ENCODE results near the gene PPY.
A peak's percentile ranks its signal among the peaks of the same experiment; 100 is the strongest.
"Not testable (repeated sequence)": the region's sequence is repeated elsewhere in the genome, so short reads cannot be mapped to it uniquely, and the experiment has no call there.

The PPY gene, protein sequence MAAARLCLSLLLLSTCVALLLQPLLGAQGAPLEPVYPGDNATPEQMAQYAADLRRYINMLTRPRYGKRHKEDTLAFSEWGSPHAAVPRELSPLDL

DNA sequence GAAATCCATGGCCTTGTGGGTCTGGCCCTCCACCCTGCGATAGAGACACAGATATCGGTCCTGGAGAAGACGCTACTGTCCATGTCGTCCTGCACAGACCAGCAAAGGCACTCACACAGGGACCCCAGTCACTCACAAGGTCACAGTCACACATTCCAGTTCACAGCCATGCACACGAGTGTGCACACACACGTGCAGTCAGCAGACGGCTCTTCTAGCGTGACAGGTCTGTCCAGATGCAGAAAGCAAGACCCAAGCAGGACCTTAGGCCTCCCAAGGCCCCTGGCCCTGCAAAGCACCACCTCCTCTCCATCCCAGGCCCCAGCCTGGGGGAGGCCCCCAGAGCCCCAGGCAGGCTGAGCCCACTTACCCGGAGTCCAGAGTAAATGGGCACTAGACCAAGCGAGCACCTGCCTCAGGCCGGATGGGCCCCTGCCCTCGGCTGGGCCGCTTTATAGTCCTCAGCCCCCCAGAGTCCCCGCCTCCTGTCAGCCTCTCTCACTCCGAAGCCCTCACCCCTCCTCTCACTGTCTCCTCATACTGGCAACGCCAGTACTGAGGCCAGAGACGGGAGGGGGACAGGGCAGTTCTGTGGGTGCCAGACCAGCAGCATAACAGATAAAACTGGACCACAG lies at the start of gene PPY:
TSS of gene PPY (minus strand) at position 426 of the 635 bp plus-strand sequence. CDS start 822 bp downstream, outside the sequence.
- DNase-seq (ENCODE audit: low spot score) = no peak

DNA sequence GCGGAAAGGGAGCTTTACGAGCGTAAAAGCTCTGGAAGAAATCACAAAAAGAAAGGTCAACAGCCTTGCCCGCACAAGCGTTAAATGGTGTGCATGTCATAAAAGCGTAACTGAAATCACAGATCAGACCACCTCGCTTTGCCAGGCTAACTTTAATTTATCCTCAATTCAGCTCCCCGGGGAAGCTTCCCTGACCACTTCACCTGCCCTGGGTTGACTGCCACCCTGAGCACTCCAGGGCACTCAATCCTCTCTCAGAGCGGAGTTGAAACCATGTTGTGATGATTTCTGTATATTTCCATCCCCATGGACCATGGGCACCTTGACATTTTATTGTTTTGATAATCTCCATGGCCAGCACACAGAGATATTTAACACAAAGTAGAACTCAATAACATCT lies 46.0 kb upstream of the PPY start:
- DNase-seq (ENCODE audit: low spot score) = no peak

DNA sequence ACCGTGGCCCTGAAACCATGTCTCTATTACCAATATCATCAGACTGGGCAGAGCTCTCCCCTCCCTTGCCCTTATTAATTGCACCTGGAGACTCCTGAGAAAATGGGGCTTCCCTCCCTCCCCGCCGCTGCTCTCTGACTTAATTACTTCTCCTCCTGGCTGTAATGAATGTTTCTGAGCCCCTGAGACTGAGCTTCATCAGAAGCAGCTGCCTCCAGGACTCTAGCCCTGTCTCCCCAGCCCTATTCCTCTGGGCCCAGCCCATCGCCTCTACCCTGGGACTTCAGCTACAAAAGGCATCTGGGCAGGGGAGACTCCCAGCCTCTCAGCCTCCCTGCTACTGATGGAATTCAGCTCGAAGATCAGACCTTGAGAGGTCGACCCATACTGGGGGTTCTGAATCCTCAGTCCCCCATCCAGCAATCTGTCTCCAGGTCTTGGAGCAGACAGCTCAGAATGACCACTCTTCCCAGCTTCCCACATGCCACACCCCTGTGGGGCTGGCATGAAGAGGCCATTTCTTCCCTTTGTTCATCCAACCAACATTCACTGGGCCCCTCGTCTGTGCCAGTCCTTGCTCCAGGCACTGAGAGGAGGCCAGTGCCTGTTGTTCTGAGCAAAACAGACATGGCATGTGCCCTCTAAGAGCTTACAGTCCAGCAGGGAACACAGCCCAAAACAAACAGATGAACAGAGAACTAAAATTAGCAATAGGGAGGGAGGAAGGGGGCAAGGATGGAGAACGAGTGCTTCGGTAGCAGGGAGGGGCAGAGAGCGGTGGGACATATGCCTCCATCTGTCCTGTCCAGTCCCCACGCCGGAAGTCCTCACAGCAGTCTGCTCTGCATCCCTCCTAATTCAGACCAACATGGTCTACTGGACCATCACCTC lies 45.1 kb upstream of the PPY start:
- DNase-seq (ENCODE audit: low spot score) = no peak

DNA sequence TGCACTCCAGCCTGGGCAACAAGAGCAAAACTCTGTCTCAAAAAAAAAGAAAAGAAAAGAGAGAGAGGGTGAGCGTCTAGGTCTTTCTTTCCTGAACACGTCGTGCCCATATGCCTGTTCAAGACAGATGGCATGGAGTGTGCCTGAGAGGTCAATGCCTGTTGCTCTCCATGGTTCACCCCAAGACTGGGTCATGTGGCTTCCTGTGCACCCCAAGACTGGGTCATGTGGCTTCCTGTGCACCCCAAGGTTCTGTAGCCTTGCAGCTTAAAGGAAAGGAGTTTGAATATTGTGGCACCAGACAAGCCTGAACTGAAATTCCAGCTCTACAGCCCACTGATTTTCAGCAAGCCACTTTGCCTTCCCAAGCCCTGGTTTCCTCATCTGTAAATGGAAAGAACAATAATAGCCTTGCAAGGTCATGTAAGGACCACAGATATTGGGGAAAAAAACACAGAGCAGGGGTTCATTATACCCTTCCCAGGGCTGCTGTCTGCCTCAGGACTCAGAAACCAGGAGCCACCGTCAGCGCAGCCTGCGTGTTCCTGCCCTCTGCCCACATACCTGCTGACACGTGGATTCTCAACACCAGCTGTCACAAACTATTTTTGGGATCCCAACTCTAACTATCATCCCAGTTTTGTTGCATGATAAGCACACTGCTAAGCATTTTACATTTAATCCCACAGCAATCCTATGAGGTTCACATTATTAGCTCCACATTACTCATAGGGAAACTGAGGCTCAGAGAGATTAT lies 44.1 kb upstream of the PPY start:
- peak; percentile 38 for DNase-seq (ENCODE audit: low spot score)

DNA sequence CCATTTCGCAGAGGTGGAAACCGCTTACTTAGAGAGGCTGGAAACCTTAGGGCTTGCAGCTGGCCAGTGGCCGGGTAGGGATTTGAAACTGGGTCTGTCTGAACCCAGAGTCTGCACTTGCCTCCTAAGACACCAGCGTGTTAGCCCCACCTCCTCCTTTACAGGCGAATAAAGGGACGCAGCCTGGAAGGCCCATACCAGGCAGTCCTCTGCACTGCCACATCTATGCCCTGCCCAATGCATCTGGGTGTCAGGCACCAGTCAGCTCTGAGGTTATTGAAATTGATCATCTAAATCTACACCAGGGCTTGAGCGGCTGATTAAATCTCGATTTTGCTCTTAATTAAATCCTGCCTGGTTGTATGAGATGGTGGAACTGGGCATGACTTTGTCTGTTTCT lies 42.2 kb upstream of the PPY start:
- DNase-seq (ENCODE audit: low spot score) = no peak

DNA sequence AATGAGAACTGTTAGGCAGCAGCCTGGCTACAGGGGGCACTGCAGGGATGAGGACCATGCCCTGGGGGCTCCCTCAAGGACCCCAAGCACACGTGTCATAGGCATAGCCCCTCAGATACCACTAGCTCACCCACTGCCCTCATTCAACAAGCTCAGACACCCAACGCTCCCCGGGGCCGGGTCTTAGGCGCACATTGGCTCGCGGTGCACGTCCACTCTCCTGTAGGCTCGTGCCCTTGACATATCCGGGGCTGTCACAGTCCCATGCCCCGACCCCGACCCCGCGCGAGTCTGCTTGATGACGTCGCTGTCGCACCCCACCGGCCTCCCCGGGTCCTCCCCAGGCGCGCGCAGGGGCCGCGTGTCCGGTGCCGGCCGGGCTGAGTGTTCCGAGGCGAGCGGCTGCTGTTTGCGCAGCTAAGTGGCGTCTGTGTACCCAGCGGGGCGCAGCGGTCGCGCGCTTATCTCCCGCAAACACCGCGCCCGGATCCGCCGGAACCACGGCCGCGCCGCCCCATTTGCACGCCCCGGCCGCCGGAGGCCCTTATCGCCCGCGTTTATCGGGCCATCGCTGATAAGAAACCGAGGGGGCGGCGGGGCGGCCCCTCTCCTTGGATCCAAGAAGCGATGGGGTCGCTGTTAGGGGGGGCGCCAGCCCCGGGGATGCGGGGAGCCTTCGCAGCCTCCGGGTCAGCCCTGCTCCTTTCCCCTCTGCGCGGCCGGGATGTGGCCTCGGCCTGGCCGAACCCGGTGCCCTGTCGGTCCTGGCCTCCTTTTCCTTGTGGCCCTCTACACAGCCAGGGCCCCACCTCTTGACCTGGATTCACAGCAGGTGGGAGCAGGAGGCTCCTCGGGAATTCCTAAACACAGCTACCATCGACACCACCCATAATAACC lies 41.5 kb upstream of the PPY start:
- DNase-seq (ENCODE audit: low spot score) = no peak

DNA sequence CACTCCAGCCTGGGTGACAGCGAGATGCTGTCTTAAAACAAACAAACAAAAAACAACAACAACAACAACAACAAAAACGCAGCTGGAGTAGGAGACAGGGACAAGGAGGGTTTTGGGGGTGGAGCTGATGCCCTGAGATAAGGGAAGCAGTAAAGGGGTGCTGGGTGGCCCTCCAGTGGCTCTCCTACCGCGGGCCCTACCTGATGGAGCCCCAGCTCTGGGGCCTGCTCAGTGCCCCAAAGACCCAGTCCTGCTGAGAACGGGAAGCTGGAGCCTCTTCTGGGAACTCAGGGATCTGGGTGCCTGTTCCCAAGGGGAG lies 40.9 kb upstream of the PPY start:
- DNase-seq (ENCODE audit: low spot score) = no peak

DNA sequence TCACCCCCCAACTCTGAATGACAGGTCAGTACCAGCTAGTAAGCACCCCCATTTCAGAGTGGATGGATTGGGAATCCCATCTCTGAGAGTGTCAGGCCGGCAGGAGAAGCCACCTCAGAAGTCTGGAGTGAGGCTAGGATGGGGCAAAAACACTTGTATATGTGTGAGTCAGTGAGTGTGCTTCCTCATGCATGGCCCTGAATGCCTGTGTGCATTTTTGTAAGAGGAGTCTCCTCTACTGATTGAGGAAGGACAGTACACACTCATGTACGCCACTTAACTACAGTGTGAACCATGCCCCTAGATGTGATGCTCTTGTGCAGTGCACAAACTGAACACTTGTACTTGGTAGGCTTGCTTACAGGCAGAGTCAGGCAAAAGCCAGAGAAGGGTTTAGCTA lies 39.9 kb upstream of the PPY start:
- no peak for DNase-seq (ENCODE audit: low spot score)

DNA sequence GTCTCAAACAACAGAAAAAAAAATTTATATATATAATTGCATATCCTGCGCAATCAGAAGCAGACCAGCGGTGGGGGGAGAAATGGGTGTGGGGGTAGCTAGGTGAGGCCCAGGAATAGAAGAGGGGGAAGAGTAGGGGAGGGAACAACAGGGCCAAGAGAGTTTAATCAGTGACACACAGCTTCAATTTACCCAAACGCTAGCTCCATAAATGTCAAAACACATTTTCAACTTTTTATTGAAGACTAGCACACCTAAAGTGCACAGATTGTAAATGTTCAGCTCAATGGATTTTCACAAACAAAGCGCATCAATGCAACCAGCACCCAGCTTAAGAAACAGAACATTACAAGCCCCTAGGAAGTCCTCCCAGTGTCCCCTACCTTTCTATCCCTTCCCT lies 37.4 kb upstream of the PPY start:
- no peak for DNase-seq (ENCODE audit: low spot score)

DNA sequence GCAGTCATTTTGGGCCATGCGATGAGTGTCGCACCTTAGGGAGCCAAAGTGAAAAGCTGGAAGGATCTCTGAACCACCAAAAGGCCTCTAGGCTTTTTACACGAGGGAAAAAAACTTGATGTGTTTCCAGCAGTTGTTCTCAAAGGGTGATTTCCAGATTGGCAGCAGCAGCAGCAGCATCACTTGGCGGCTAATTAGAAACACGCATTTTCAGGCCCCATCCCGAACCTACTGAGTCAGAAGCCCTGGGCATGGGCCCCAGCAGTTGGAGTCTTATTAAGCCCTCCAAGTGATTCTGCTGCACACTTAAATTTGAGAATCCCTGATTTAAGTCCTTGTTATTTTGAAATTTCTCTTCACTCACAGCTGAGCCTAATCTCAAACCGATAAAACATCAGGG lies 36.7 kb upstream of the PPY start:
- no peak for DNase-seq (ENCODE audit: low spot score)

DNA sequence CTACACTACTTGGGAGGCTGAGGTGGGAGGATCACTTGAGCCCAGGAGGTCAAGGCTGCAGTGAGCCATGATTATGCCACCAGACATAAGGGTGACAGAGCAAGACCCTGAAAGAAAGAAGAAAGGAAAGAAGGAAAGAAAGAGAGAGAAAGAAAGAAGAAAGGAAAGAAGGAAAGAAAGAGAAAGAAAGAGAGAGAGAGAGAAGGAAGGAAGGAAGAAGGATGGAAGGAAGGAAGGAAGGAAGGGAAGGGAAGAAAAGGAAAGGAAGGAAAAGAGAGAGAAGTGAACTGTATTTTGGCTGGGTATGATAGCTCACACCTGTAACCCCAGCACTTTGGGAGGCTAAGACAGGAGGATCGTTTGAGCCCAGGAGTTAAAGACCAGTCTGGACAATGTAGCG lies 35.8 kb upstream of the PPY start:
- DNase-seq (ENCODE audit: low spot score) = no peak

DNA sequence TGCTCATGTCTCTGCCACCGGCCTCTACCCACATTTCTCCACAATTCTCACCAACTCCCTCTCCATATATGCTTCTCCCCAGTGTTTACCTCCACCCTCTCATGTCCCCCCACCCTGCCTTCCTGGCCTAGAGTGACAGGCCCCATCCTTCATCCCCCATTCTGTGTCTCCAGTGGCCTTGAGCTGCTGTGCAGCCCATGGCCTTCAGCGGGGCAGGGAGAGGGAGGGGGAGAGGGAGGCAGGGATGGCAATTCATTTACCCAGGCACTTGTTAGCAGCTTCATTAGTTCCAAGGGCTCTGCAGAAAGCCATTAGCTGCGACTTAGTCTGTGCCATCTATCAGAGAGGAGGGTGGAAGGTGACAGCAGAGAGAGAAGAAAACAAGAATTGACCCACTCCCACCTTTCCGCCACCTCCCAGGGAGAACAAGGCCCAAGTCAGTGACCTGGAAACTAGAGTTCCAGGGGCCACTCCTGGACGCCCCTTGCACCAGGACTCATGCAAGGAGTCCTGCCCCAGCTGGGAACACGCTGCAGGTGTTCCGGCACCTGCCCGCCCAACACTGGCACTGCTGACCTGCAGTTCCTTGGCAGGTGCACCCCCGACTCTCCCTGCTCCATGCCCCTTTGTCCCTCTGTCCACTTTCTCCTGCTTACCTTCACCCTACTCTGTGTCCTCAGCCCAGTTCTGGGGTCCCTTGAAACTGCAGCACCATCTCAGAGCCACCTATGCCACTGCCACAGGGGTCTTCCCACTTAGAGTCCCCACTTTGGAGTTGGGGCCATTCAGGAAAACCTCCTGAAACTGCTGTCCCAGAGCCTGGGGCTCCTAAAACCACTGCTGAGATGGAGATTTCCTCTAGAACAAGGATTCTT lies 34.9 kb upstream of the PPY start:
- no peak for DNase-seq (ENCODE audit: low spot score)

DNA sequence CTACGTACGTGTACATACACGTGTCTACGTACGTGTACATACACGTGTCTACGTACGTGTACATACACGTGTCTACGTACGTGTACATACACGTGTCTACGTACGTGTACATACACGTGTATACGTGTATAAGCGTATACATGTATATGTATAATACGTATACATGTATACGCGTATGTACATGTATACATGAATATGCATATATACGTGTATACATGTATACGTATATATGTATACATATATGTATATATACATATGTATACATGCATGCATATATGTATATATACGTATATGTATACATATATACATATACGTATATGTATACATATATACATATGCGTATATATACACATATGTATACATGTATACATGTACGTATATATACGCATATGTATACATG lies 33.6 kb upstream of the PPY start:
- no peak for DNase-seq (ENCODE audit: low spot score)

DNA sequence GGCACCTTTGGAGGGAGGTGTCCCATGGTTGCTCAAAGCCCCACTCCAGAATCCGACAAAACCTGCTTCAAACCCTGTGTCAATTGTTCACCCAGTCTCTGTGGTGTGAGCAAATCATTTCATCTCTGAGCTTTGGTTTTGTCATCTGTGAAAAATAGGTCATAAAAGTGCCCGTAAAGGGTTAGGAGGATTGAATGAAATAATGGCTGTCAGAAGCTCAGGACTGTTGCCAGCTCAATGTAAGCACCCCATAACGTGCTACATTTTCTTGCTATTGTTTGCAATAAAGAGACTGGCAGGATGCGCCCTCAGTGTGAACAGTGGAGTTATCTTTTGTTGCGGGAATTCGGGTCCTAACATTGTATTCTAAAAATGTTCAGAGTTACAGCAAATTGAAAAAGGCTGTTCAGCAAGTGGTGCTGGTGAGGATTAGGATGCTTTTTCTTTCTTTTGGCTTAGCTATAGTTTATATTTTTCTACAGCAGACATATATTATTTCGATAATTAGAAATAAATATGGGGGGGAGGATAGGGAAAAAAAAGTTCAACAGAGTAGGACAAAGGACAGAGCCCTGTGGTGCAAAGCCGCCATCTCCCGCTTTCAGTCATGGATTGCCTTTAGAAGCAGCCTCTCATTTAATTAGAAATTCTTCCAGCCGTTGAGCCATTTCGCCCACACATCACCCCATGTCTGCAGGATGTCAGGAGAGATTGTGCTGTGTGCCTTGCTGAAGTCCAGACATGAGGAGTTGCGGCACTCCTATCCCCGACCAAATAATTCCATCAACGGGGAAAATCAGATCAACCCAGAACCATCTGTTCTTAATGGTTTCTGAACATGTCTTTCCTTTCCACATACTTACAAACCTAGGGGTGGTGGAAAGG lies 32.3 kb upstream of the PPY start:
- no peak for DNase-seq (ENCODE audit: low spot score)

DNA sequence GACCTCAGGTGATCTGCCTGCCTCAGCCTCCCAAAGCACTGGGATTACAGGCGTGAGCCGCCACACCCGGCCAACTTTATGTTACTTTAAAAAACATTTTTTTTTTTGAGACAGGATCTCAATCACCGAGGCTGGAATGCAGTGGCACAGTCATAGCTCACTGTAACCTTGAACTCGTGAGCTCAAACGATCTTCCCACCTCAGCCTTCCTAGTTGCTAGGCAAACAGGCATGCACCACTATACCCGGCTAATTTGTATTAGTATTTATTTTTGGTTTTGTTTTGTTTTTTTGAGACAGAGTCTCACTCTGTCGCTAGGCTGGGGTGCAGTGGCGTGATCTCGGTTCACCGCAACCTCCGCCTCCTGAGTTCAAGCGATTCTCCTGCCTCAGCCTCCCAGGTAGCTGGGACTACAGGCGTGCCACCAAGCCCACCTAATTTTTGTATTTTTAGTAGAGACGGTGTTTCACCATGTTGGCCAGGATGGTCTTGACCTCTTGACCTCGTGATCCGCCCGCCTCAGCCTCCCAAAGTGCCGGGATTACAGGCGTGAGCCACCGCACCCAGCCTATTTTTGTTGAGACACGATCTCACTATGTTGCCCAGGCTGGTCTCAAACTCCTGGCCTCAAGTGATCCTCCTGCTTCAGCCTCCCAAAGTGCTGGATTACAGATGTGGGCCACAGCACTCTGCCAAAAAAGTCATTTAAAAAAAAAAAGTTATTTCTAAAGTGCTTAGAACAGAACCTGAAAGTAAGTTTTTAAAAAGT lies 30.4 kb upstream of the PPY start:
- DNase-seq (ENCODE audit: low spot score) = not testable (repeated sequence)

DNA sequence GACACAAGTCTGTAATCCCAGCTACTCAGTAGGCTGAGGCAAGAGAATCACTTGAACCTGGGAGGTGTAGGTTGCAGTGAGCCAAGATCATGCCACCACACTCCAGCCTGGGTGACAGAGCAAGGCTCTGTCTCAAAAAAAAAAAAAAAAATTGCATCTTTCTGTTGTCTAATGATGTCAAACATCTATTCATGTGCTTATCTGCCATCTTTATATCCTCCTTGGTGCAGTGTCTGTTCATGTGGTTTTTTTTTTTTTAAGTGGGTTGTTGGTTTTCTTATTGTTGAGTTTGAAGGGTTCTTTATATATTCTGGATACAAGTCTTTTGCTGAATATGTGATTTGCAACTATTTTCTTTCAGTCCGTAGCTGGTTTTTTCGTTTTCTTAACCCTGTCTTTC lies 29.2 kb upstream of the PPY start:
- not testable (repeated sequence) for DNase-seq (ENCODE audit: low spot score)

DNA sequence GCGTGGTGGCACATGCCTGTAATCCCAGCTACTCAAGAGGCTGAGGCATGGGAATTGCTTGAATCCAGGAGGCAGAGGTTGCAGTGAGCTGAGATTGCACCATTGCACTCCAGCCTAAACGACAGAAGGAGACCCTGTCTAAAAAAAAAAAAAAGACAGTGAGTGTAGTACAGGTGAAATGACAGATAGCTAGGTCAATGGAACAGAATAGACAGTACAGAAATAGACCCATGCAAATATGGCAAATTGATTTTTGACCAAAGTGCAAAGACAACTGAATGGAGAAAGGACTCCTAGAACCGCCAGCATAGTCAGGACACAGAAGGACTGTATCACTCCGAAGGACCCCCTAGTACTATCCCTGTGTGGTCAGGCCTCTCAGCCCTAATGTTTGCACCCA lies 28.1 kb upstream of the PPY start:
- no peak for DNase-seq (ENCODE audit: low spot score)

DNA sequence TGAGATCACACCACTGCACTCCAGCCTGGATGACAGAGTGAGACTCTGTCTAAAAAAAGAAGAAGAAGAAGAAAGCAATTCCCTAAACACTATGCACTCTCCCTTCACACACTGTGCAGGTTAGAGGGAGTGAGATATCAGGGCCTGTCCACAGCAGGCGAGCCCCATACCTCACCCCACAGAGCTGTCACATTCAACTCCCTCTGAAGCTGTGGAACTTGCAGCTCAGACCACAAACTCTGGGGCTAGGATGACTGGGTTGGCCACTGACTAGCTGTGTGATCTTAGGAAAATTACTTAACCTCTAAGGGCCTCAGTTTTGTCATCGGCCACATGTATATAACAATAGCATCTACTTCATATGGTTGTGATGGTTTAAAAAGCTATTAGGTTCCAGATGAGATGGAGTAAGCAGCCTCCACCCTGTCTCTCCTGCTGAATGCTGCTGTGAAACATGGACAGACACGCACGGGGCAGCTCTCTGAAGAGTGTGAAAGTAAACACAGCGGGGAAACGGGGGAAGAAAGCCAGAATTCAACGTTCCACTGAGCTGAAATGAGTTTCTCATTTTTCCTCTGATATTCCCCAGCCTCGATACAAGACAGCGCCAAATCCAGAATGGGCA lies 25.1 kb upstream of the PPY start:
- DNase-seq (ENCODE audit: low spot score) = no peak

DNA sequence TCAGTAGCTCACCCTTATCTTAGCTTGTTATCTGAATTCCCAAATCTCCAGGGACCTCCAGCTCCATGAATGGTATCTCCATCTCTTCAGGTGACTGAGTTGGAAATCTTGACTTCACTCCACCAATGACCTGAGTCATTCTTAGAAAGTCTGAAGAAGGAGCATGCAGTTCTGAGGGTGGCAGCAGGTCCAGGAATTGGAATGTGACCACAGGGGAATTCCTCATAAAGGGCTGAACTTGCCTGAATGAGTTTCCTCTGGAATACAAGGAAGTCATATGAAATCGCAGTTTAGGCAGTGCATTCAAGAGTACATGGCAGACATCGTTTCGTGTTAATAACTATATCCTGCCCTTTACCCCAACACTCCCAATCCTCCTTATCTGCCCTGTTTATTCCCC lies 24.0 kb upstream of the PPY start:
- DNase-seq (ENCODE audit: low spot score) = no peak
